Hepatocyte (in vitro differentiated cells): ENCODE results near the gene CRYGA.

Source experiments
- CTCF ChIP-seq: fragments of 200-600 bp; sonication (generic); IDR thresholded peaks from 2 replicates; pipeline ENCODE4 v1.5.1; 2016; ENCODE audit warnings: antibody characterized with exemption, mild to moderate bottlenecking; ENCODE audit not compliant: poor library complexity
- EZH2 ChIP-seq: fragments of 200-600 bp; sonication (generic); IDR thresholded peaks from 2 replicates; pipeline ENCODE4 v1.6.1; 2016; ENCODE audit warnings: antibody characterized with exemption, mild to moderate bottlenecking, borderline replicate concordance
- EZH2phosphoT487 ChIP-seq: fragments of 200-600 bp; sonication (generic); IDR thresholded peaks from one replicate; pipeline ENCODE4 v1.6.1; 2018; ENCODE audit warnings: antibody characterized with exemption, mild to moderate bottlenecking, low read depth, moderate library complexity; ENCODE audit not compliant: unreplicated experiment, severe bottlenecking

- TF ChIP-seq CTCF (peak; percentile 32), EZH2 (no peak), EZH2phosphoT487 (no peak)
These were observed 14.6 kb downstream of the CRYGA start for GRCh38 chr2:208148803-208149202.
